ENCODE results near the gene MAPK8. TPM values are rescaled to one million over a fixed set of nuclear protein-coding genes. Genes with fewer than 3 reads are reported as not detected.

MAPK8 gene
- total RNA-seq, 2 experiments from 2014 or later: 29.1 to 40.5 TPM

DNA sequence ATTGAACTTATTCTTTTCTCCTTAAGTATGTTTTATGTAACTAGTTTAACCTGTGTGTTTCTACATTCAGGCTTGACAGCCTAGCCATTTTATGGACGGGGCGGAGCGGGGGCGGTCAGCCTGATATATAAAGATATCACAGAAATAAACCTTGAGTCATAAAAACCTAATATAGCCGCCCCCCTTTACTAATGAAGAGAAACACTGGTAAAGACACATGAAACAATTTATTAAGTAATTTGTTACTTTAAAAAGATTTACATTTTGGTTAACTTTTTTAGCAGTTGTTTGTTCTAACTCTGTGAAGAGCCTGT, 84.0 kb downstream of the MAPK8 start:
- ChIA-PET CTCF (ENCODE audit: unreplicated experiment) (no interaction called here), POLR2A (no interaction called here)
- Histone ChIP-seq H3K9me2 (ENCODE audit: insufficient read depth, low read length) (no peaks in the 10 kb centered on the region), H3K9me3 (ENCODE audit: low read length) (no peaks in the 10 kb centered on the region), H4K20me1 (ENCODE audit: insufficient read depth, low read length) (peaks cover 5% of the 10 kb centered on the region; the same call in 1 of the 2 replicates), H3K4me1 (ENCODE audit: insufficient read depth, low read length, poor library complexity, severe bottlenecking) (no peaks in the 10 kb centered on the region), H2AFZ (ENCODE audit: low read length) (no peak overlapping the region), H3K4me3 (ENCODE audit: low read depth, low read length, poor library complexity, severe bottlenecking) (no peak overlapping the region), H3K4me2 (ENCODE audit: low read length) (no peak overlapping the region), H3K79me2 (ENCODE audit: insufficient read depth, low read depth, low read length) (no peaks in the 10 kb centered on the region), H3K27ac (ENCODE audit: low read depth, low read length, poor library complexity, severe bottlenecking) (no peak overlapping the region), H3K36me3 (ENCODE audit: insufficient read depth, low read length) (no peaks in the 10 kb centered on the region)
- TF ChIP-seq EZH2phosphoT487 (IDR thresholded peaks at IDR 0.05; ENCODE audit: borderline replicate concordance, low read depth, low read length): no peak
- TF ChIP-seq, protein P1, sequence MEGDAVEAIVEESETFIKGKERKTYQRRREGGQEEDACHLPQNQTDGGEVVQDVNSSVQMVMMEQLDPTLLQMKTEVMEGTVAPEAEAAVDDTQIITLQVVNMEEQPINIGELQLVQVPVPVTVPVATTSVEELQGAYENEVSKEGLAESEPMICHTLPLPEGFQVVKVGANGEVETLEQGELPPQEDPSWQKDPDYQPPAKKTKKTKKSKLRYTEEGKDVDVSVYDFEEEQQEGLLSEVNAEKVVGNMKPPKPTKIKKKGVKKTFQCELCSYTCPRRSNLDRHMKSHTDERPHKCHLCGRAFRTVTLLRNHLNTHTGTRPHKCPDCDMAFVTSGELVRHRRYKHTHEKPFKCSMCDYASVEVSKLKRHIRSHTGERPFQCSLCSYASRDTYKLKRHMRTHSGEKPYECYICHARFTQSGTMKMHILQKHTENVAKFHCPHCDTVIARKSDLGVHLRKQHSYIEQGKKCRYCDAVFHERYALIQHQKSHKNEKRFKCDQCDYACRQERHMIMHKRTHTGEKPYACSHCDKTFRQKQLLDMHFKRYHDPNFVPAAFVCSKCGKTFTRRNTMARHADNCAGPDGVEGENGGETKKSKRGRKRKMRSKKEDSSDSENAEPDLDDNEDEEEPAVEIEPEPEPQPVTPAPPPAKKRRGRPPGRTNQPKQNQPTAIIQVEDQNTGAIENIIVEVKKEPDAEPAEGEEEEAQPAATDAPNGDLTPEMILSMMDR (conservative IDR thresholded peaks at IDR 0.05; ENCODE audit: low read length): no peak
- intact Hi-C loops (cut with micrococcal nuclease; ENCODE audit: unreplicated experiment): no loop called here
- BruUV-seq (replicated peaks): no TSS peak
- DNase-seq (ENCODE audit: low spot score): no peak

DNA sequence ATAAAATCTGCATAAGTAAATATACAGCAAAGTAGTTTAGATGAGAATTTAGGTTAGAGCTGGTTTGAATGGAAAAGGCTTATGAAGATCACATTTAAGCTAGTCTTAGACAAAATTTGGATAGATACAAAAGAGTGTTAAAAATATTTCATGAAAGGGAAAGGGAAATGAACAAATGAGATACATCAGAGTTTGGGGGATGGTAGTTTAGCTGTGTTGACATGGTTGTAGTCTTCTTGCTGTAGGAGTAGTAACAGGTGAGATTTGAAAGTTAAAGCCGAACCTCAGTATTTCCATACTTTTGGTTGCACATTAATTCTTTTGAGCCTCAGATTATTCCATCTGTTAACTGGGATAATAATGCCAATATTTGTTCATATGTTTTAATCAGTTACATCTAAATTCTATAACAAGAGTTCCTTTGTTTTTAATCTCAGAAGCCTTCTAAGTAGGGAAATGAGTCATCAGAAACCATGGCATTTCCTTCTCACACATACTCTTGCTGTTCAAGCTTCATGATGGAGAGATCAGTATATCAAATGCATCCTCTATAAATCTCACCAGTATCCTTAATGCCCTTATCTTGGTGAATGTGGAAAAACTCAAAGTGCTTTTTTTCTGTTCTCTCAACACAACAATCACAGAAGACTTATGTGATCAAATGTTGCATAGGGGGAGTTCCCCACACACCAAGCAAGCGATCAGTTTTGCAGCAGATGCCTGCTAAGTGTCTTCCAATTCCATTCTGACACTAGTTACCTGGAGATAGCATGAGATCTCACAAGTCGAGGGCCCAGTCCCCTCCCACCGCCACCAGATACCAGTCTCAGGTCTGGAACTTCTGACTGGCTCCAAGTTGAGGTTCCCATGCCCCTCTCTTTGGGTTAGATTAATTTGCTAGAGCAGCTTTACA, 84.7 kb downstream of the MAPK8 start:
- CTCF ChIA-PET (ENCODE audit: unreplicated experiment): no interaction called here
- TF ChIP-seq, protein P1 (conservative IDR thresholded peaks at IDR 0.05; ENCODE audit: low read length): no peak
- TF ChIP-seq EZH2phosphoT487 (IDR thresholded peaks at IDR 0.05; ENCODE audit: borderline replicate concordance, low read depth, low read length): no peak
- no peak overlapping the region for H3K4me3 ChIP-seq (ENCODE audit: low read depth, low read length, poor library complexity, severe bottlenecking)
- 0 out of 2 replicates have a peak, but pooled peaks cover 5% of the 10 kb centered on the region for H4K20me1 ChIP-seq (ENCODE audit: insufficient read depth, low read length)
- no peak overlapping the region for H3K4me2 ChIP-seq (ENCODE audit: low read length)
- no peak for DNase-seq (ENCODE audit: low spot score)
- H2AFZ ChIP-seq (ENCODE audit: low read length): no peak overlapping the region
- no TSS peak for BruUV-seq (replicated peaks)
- H3K27ac ChIP-seq (ENCODE audit: low read depth, low read length, poor library complexity, severe bottlenecking): no peak overlapping the region
- no peaks in the 10 kb centered on the region for H3K9me2 ChIP-seq (ENCODE audit: insufficient read depth, low read length)
- intact Hi-C loops (cut with micrococcal nuclease; ENCODE audit: unreplicated experiment): no loop called here
- H3K4me1 ChIP-seq (ENCODE audit: insufficient read depth, low read length, poor library complexity, severe bottlenecking): no peaks in the 10 kb centered on the region
- no peaks in the 10 kb centered on the region for H3K36me3 ChIP-seq (ENCODE audit: insufficient read depth, low read length)
- POLR2A ChIA-PET: interaction anchor here (0.7 kb wide), 1 partner anchor 10 kb away, joined by 3 read pairs; no protein-coding TSS in a partner anchor
- no peaks in the 10 kb centered on the region for H3K79me2 ChIP-seq (ENCODE audit: insufficient read depth, low read depth, low read length)
- no peaks in the 10 kb centered on the region for H3K9me3 ChIP-seq (ENCODE audit: low read length)

DNA sequence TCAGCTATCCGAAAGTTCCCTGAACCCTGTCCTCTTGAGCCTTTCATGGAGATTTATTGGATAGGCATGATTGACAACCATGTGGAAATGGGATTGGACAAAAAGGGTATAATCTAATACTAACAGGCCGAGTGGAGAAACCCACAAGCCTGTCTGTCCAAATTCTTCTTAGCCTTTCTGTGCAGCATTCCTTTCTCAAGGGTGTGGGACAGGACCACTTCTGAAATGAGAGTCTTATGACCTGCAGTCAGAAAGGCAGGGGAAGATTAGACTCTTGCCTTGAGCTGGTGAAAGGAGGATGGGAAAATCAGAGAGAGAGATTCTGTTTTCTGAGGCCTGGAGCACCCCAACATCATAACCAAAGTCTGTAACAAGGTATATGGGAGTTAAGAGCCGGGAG, 85.5 kb downstream of the MAPK8 start:
- Histone ChIP-seq H3K36me3 (ENCODE audit: insufficient read depth, low read length) (no peaks in the 10 kb centered on the region), H3K4me3 (ENCODE audit: low read depth, low read length, poor library complexity, severe bottlenecking) (no peak overlapping the region), H3K9me2 (ENCODE audit: insufficient read depth, low read length) (no peaks in the 10 kb centered on the region), H3K4me2 (ENCODE audit: low read length) (no peak overlapping the region), H3K79me2 (ENCODE audit: insufficient read depth, low read depth, low read length) (no peaks in the 10 kb centered on the region), H2AFZ (ENCODE audit: low read length) (no peak overlapping the region), H4K20me1 (ENCODE audit: insufficient read depth, low read length) (0 out of 2 replicates have a peak, but pooled peaks cover under 1% of the 10 kb centered on the region), H3K9me3 (ENCODE audit: low read length) (no peaks in the 10 kb centered on the region), H3K27ac (ENCODE audit: low read depth, low read length, poor library complexity, severe bottlenecking) (no peak overlapping the region), H3K4me1 (ENCODE audit: insufficient read depth, low read length, poor library complexity, severe bottlenecking) (no peaks in the 10 kb centered on the region)
- CTCF ChIA-PET (ENCODE audit: unreplicated experiment): no interaction called here
- intact Hi-C loops (cut with micrococcal nuclease; ENCODE audit: unreplicated experiment): no loop called here
- BruUV-seq (replicated peaks): no TSS peak
- TF ChIP-seq, protein P1 (conservative IDR thresholded peaks at IDR 0.05; ENCODE audit: low read length): no peak
- no peak for TF ChIP-seq EZH2phosphoT487 (IDR thresholded peaks at IDR 0.05; ENCODE audit: borderline replicate concordance, low read depth, low read length)
- no peak for DNase-seq (ENCODE audit: low spot score)
- POLR2A ChIA-PET: no interaction called here

Measured in OCI-LY7 (cell line).